ENCODE measurements around the gene ATP10A.

- TF ChIP-seq POLR2A (IDR thresholded peaks at IDR 0.05; ENCODE audit: low read depth, low read length): no peak
- TF ChIP-seq TAF1 (IDR thresholded peaks at IDR 0.05; ENCODE audit: low read depth, low read length): no peak
Observed at GRCh38 chr15:25875566-25875965, 12.4 kb upstream of the ATP10A start.
